Measurements from ENCODE around the gene MAST2.
"Not testable (repeated sequence)": the region's sequence is repeated elsewhere in the genome, so short reads cannot be mapped to it uniquely, and the experiment has no call there.

MAST2 gene

GRCh38 chr1:45952072-45952471 is 148.7 kb downstream of the MAST2 start:
- no peak for DNase-seq

- DNase-seq, result no peak
Observed at GRCh38 chr1:45953934-45954847, 150.8 kb downstream of the MAST2 start.

- DNase-seq, result no peak
Observed at GRCh38 chr1:45957684-45958083, 154.3 kb downstream of the MAST2 start.

- DNase-seq, result no peak
Observed at GRCh38 chr1:45958317-45958716, 154.9 kb downstream of the MAST2 start.

GRCh38 chr1:45960930-45961715 is 157.7 kb downstream of the MAST2 start:
- no peak for DNase-seq

- DNase-seq, result not testable (repeated sequence)
Observed at GRCh38 chr1:45961936-45962335, 158.5 kb downstream of the MAST2 start.

GRCh38 chr1:45968941-45969666 is 165.7 kb downstream of the MAST2 start:
- no peak for DNase-seq

GRCh38 chr1:45969866-45970265 is 166.5 kb downstream of the MAST2 start:
- no peak for DNase-seq

- no peak for DNase-seq
Observed at GRCh38 chr1:45971335-45971734, 167.9 kb downstream of the MAST2 start.

- no peak for DNase-seq
Observed at GRCh38 chr1:45971922-45972531, 168.6 kb downstream of the MAST2 start.

- DNase-seq, result no peak
Observed at GRCh38 chr1:45972621-45973020, 169.2 kb downstream of the MAST2 start.

GRCh38 chr1:45973121-45973520 is 169.7 kb downstream of the MAST2 start:
- no peak for DNase-seq

- DNase-seq, result peak in 1 of 2 experiments; percentile 35
Observed at GRCh38 chr1:45974541-45975269, 171.3 kb downstream of the MAST2 start.

- DNase-seq, result no peak
Observed at GRCh38 chr1:45976623-45977022, 173.2 kb downstream of the MAST2 start.

GRCh38 chr1:45979074-45979777 is 175.8 kb downstream of the MAST2 start:
- peak; percentile 84 to 91 for DNase-seq

GRCh38 chr1:45979778-45980176 is 176.4 kb downstream of the MAST2 start:
- DNase-seq, result peak; percentile 41 to 54

GRCh38 chr1:45982359-45982758 is 178.9 kb downstream of the MAST2 start:
- no peak for DNase-seq

GRCh38 chr1:45983967-45984366 is 180.6 kb downstream of the MAST2 start:
- no peak for DNase-seq

GRCh38 chr1:45987204-45987603 is 183.8 kb downstream of the MAST2 start:
- DNase-seq, result no peak

- no peak for DNase-seq
Observed at GRCh38 chr1:45989249-45989648, 185.8 kb downstream of the MAST2 start.

GRCh38 chr1:45994423-45994822 is 191.0 kb downstream of the MAST2 start:
- DNase-seq, result no peak
